ENCODE results near the gene ERGIC1.

- TF ChIP-seq RBBP5 (IDR thresholded peaks at IDR 0.05; ENCODE audit: borderline replicate concordance, low read depth, low read length), result no peak
- TF ChIP-seq EP300 (IDR thresholded peaks at IDR 0.05; ENCODE audit: borderline replicate concordance in 1 of 2, low read depth in 2 of 2, low read length in 2 of 2), result no peak
- no peak for TF ChIP-seq CTCF (IDR thresholded peaks at IDR 0.05; ENCODE audit: control extremely low read depth in 1 of 3, insufficient read depth in 1 of 3, low read depth in 1 of 3, low read length in 3 of 3)
- no peak for TF ChIP-seq JUND (IDR thresholded peaks at IDR 0.05; ENCODE audit: low read length)
- no peak for TF ChIP-seq ZNF274 (IDR thresholded peaks at IDR 0.05; ENCODE audit: borderline replicate concordance, extremely low read depth, low read length)
- TF ChIP-seq ASH2L (IDR thresholded peaks at IDR 0.05; ENCODE audit: low read length), result no peak
Measured at GRCh38 chr5:172802112-172802511, 31.9 kb upstream of the ERGIC1 start.
